GM23338 (cell line): ENCODE measurements around the gene COMMD10. TPM values are rescaled to one million over a fixed set of nuclear protein-coding genes. Genes with fewer than 3 reads are reported as not detected.

Experiments
- ATAC-seq: fragments of 200-7000 bp; cut with Tn5 transposase; 3 replicates; pipeline ENCODE4 v1.9.1; 2020
- DNase-seq: peaks from one replicate; pipeline ENCODE4 v3.0.0-alpha.2; 2015; ENCODE audit warnings: low spot score
- H2AFZ ChIP-seq: fragments of 200-600 bp; sonication (generic); 2 replicates; pipeline ENCODE4 v1.8.0; 2016; ENCODE audit warnings: antibody characterized with exemption, mild to moderate bottlenecking, moderate library complexity
- H3F3A ChIP-seq: fragments of 200-600 bp; sonication (generic); replicated peaks from 2 replicates; pipeline ENCODE4 v1.8.0; 2017; ENCODE audit warnings: antibody characterized with exemption, mixed run types, low read depth
- H3K27ac ChIP-seq: fragments of 200-600 bp; sonication (generic); 2 replicates; pipeline ENCODE4 v1.6.1; 2016; ENCODE audit warnings: low read depth
- H3K27me3 ChIP-seq: fragments of 200-600 bp; sonication (generic); 2 replicates; pipeline ENCODE4 v1.8.0; 2016; ENCODE audit warnings: mild to moderate bottlenecking, mixed run types, moderate library complexity; ENCODE audit not compliant: insufficient read depth
- H3K36me3 ChIP-seq: fragments of 200-600 bp; sonication (generic); 2 replicates; pipeline ENCODE4 v1.8.0; 2016; ENCODE audit warnings: mild to moderate bottlenecking; ENCODE audit not compliant: insufficient read depth
- H3K4me1 ChIP-seq: fragments of 200-600 bp; sonication (generic); 2 replicates; pipeline ENCODE4 v1.8.0; 2016; ENCODE audit warnings: mild to moderate bottlenecking, moderate library complexity; ENCODE audit not compliant: insufficient read depth
- H3K4me2 ChIP-seq: fragments of 200-600 bp; sonication (generic); 2 replicates; pipeline ENCODE4 v1.7.1; 2017; ENCODE audit warnings: mixed run types
- H3K4me3 ChIP-seq: fragments of 200-600 bp; sonication (generic); 2 replicates; pipeline ENCODE4 v1.6.1; 2016; ENCODE audit warnings: mixed run types
- H3K79me2 ChIP-seq: fragments of 200-600 bp; sonication (generic); replicated peaks from 2 replicates; pipeline ENCODE4 v1.8.0; 2017; ENCODE audit warnings: mild to moderate bottlenecking; ENCODE audit not compliant: insufficient read depth
- H3K9me2 ChIP-seq: fragments of 200-600 bp; sonication (generic); 2 replicates; pipeline ENCODE4 v1.8.0; 2017; ENCODE audit not compliant: insufficient read depth
- H4K20me1 ChIP-seq: fragments of 200-600 bp; sonication (generic); replicated peaks from 2 replicates; pipeline ENCODE4 v1.8.0; 2017; ENCODE audit warnings: mild to moderate bottlenecking; ENCODE audit not compliant: insufficient read depth
- H3K27ac Mint-ChIP-seq: 2 replicates; pipeline ENCODE4 v1.8.0; 2020; ENCODE audit warnings: inconsistent platforms, mild to moderate bottlenecking, moderate library complexity, mixed read lengths
- H3K27me3 Mint-ChIP-seq: 3 replicates; pipeline ENCODE4 v1.8.0; 2022; ENCODE audit warnings: low read depth, mild to moderate bottlenecking, moderate library complexity, mixed read lengths, inconsistent platforms; ENCODE audit not compliant: insufficient read depth, poor library complexity
- H3K36me3 Mint-ChIP-seq: 3 replicates; pipeline ENCODE4 v1.8.0; 2021; ENCODE audit warnings: low read depth, mild to moderate bottlenecking, inconsistent platforms, moderate library complexity, mixed read lengths
- H3K4me1 Mint-ChIP-seq: 3 replicates; pipeline ENCODE4 v1.8.0; 2020; ENCODE audit warnings: mild to moderate bottlenecking, inconsistent platforms, mixed read lengths
- H3K4me3 Mint-ChIP-seq: 3 replicates; pipeline ENCODE4 v1.8.0; 2021; ENCODE audit warnings: moderate library complexity, mild to moderate bottlenecking, inconsistent platforms, mixed read lengths
- H3K9me3 Mint-ChIP-seq: 3 replicates; pipeline ENCODE4 v1.8.0; 2020; ENCODE audit warnings: moderate library complexity, mild to moderate bottlenecking, inconsistent platforms, mixed read lengths
- CREB1 ChIP-seq: fragments of 250-450 bp; sonication (Bioruptor Pico); IDR thresholded peaks from 2 replicates; pipeline ENCODE4 v1.5.0; 2020; ENCODE audit warnings: low read depth, mild to moderate bottlenecking, moderate library complexity
- CTCF ChIP-seq, 2 experiments: fragments of 200-600 bp in 1 of 2; sonication (generic) in 1 of 2; conservative IDR thresholded peaks; 2 replicates each; pipeline versions ENCODE4 v1.5.1 to v1.6.1; 2016 to 2017; ENCODE audit warnings: antibody characterized with exemption in 2 of 2, low read depth in 2 of 2, mild to moderate bottlenecking in 2 of 2, moderate library complexity in 1 of 2
- ETS1 ChIP-seq: IDR thresholded peaks from 2 replicates; pipeline ENCODE4 v1.6.1; 2016; ENCODE audit warnings: antibody characterized with exemption
- EZH2 ChIP-seq: fragments of 200-600 bp; sonication (generic); IDR thresholded peaks from one replicate; pipeline ENCODE4 v1.8.0; 2017; ENCODE audit warnings: antibody characterized with exemption, mild to moderate bottlenecking, low read depth; ENCODE audit not compliant: unreplicated experiment
- EZH2phosphoT487 ChIP-seq: fragments of 200-600 bp; sonication (generic); IDR thresholded peaks from one replicate; pipeline ENCODE4 v1.8.1; 2018; ENCODE audit warnings: antibody characterized with exemption; ENCODE audit not compliant: unreplicated experiment
- JUNB ChIP-seq: IDR thresholded peaks from one replicate; pipeline ENCODE4 v1.6.1; 2016; ENCODE audit warnings: antibody characterized with exemption; ENCODE audit not compliant: unreplicated experiment
- NANOG ChIP-seq: IDR thresholded peaks from 2 replicates; pipeline ENCODE4 v1.6.1; 2016; ENCODE audit warnings: antibody characterized with exemption, borderline replicate concordance
- POLR2AphosphoS5 ChIP-seq: IDR thresholded peaks from 2 replicates; pipeline ENCODE4 v1.6.1; 2016; ENCODE audit warnings: antibody characterized with exemption, low read depth
- STAT1 ChIP-seq: IDR thresholded peaks from one replicate; pipeline ENCODE4 v1.6.1; 2016; ENCODE audit warnings: antibody characterized with exemption; ENCODE audit not compliant: unreplicated experiment
- ZNF114 ChIP-seq: fragments of 250-450 bp; sonication (Bioruptor Pico); IDR thresholded peaks from 2 replicates; pipeline ENCODE4 v1.5.0; 2020; ENCODE audit warnings: mild to moderate bottlenecking, moderate library complexity
- ZNF331 ChIP-seq: fragments of 250-450 bp; sonication (Bioruptor Pico); IDR thresholded peaks from 2 replicates; pipeline ENCODE4 v1.5.0; 2020; ENCODE audit warnings: low read depth, mild to moderate bottlenecking, moderate library complexity
- polyA plus RNA-seq: library from polyadenylated mRNA; unstranded; fragments of >200 nt; fragmentation: Nextera tagmentation; extraction: Ambion mirVana; gene quantifications from 2 replicates; pipeline ENCODE4 v1.2.1, GENCODE V29; 2016
- total RNA-seq: library from RNA; depleted of rRNA; stranded (reverse); fragments of >200 nt; shearing (Covaris generic); gene quantifications from 2 replicates; pipeline ENCODE4 v1.2.3, GENCODE V29; 2014
- TF ChIP-seq, protein P1 (sequence below): IDR thresholded peaks from one replicate; pipeline ENCODE4 v1.6.1; 2018; ENCODE audit warnings: antibody characterized with exemption; ENCODE audit not compliant: unreplicated experiment
- TF ChIP-seq, protein P2 (sequence below): fragments of 250-450 bp; sonication (Bioruptor Pico); IDR thresholded peaks from 2 replicates; pipeline ENCODE4 v1.5.0; 2020; ENCODE audit warnings: mild to moderate bottlenecking, moderate library complexity

The COMMD10 gene
- total and polyA plus RNA-seq, 2 experiments from 2014 or later, result 58.5 to 84.0 TPM

DNA sequence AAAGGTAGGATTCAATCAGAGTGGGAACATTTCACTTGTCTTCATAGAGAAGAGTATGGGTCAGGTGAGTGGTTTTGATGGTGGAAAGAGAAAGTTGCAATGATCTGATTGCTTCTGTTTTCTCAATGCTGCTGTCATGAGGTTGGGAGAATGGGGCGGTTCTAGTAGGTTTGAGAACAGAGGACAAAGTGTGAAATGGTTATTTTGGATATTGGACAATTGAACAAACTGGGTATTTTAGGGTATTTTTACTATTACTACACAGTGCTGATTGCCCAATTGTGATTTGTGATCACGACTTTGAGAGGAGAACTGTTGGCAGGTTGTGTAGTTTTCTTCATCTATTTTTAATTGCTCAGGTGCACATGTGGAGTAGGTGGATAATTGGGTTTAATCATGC lies 60.2 kb downstream of the COMMD10 start:
- Histone ChIP-seq H3K36me3 (no peaks in the 10 kb centered on the region), H3K9me2 (no peaks in the 10 kb centered on the region), H3K27ac (no peak overlapping the region), H3F3A (no peaks in the 10 kb centered on the region), H3K4me2 (no peak overlapping the region), H3K4me1 (no peaks in the 10 kb centered on the region), H3K27me3 (no peaks in the 10 kb centered on the region), H2AFZ (no peak overlapping the region), H3K4me3 (no peak overlapping the region), H4K20me1 (peaks cover 11% of the 10 kb centered on the region; the same call in 1 of the 2 replicates), H3K79me2 (no peaks in the 10 kb centered on the region)
- DNase-seq (no peak), ATAC-seq (no peak)
- Mint-ChIP-seq H3K27ac (no peak overlapping the region), H3K36me3 (peaks cover 5% of the 10 kb centered on the region; the same call in 2 of the 3 replicates), H3K9me3 (no peaks in the 10 kb centered on the region), H3K4me3 (no peak overlapping the region), H3K27me3 (no peaks in the 10 kb centered on the region), H3K4me1 (no peaks in the 10 kb centered on the region)
- TF ChIP-seq POLR2AphosphoS5 (no peak), JUNB (no peak), STAT1 (no peak), ZNF114 (CRISPR knock-in tag) (no peak), EZH2 (no peak), NANOG (no peak), CTCF (conservative IDR thresholded peaks at IDR 0.05; ENCODE audit: low read depth in 2 of 2) (no peak), CREB1 (CRISPR knock-in tag) (no peak), ETS1 (no peak), ZNF331 (CRISPR knock-in tag) (no peak), EZH2phosphoT487 (no peak)
- TF ChIP-seq, protein P1, sequence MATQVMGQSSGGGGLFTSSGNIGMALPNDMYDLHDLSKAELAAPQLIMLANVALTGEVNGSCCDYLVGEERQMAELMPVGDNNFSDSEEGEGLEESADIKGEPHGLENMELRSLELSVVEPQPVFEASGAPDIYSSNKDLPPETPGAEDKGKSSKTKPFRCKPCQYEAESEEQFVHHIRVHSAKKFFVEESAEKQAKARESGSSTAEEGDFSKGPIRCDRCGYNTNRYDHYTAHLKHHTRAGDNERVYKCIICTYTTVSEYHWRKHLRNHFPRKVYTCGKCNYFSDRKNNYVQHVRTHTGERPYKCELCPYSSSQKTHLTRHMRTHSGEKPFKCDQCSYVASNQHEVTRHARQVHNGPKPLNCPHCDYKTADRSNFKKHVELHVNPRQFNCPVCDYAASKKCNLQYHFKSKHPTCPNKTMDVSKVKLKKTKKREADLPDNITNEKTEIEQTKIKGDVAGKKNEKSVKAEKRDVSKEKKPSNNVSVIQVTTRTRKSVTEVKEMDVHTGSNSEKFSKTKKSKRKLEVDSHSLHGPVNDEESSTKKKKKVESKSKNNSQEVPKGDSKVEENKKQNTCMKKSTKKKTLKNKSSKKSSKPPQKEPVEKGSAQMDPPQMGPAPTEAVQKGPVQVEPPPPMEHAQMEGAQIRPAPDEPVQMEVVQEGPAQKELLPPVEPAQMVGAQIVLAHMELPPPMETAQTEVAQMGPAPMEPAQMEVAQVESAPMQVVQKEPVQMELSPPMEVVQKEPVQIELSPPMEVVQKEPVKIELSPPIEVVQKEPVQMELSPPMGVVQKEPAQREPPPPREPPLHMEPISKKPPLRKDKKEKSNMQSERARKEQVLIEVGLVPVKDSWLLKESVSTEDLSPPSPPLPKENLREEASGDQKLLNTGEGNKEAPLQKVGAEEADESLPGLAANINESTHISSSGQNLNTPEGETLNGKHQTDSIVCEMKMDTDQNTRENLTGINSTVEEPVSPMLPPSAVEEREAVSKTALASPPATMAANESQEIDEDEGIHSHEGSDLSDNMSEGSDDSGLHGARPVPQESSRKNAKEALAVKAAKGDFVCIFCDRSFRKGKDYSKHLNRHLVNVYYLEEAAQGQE, result no peak
- TF ChIP-seq, protein P2, sequence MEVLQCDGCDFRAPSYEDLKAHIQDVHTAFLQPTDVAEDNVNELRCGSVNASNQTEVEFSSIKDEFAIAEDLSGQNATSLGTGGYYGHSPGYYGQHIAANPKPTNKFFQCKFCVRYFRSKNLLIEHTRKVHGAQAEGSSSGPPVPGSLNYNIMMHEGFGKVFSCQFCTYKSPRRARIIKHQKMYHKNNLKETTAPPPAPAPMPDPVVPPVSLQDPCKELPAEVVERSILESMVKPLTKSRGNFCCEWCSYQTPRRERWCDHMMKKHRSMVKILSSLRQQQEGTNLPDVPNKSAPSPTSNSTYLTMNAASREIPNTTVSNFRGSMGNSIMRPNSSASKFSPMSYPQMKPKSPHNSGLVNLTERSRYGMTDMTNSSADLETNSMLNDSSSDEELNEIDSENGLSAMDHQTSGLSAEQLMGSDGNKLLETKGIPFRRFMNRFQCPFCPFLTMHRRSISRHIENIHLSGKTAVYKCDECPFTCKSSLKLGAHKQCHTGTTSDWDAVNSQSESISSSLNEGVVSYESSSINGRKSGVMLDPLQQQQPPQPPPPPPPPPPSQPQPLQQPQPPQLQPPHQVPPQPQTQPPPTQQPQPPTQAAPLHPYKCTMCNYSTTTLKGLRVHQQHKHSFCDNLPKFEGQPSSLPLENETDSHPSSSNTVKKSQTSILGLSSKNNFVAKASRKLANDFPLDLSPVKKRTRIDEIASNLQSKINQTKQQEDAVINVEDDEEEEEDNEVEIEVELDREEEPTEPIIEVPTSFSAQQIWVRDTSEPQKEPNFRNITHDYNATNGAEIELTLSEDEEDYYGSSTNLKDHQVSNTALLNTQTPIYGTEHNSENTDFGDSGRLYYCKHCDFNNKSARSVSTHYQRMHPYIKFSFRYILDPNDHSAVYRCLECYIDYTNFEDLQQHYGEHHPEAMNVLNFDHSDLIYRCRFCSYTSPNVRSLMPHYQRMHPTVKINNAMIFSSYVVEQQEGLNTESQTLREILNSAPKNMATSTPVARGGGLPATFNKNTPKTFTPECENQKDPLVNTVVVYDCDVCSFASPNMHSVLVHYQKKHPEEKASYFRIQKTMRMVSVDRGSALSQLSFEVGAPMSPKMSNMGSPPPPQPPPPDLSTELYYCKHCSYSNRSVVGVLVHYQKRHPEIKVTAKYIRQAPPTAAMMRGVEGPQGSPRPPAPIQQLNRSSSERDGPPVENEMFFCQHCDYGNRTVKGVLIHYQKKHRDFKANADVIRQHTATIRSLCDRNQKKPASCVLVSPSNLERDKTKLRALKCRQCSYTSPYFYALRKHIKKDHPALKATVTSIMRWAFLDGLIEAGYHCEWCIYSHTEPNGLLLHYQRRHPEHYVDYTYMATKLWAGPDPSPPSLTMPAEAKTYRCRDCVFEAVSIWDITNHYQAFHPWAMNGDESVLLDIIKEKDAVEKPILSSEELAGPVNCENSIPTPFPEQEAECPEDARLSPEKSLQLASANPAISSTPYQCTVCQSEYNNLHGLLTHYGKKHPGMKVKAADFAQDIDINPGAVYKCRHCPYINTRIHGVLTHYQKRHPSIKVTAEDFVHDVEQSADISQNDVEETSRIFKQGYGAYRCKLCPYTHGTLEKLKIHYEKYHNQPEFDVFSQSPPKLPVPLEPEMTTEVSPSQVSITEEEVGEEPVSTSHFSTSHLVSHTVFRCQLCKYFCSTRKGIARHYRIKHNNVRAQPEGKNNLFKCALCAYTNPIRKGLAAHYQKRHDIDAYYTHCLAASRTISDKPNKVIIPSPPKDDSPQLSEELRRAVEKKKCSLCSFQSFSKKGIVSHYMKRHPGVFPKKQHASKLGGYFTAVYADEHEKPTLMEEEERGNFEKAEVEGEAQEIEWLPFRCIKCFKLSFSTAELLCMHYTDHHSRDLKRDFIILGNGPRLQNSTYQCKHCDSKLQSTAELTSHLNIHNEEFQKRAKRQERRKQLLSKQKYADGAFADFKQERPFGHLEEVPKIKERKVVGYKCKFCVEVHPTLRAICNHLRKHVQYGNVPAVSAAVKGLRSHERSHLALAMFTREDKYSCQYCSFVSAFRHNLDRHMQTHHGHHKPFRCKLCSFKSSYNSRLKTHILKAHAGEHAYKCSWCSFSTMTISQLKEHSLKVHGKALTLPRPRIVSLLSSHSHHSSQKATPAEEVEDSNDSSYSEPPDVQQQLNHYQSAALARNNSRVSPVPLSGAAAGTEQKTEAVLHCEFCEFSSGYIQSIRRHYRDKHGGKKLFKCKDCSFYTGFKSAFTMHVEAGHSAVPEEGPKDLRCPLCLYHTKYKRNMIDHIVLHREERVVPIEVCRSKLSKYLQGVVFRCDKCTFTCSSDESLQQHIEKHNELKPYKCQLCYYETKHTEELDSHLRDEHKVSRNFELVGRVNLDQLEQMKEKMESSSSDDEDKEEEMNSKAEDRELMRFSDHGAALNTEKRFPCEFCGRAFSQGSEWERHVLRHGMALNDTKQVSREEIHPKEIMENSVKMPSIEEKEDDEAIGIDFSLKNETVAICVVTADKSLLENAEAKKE, result no peak
